ENCODE data around the gene NTM.

NTM gene

DNA sequence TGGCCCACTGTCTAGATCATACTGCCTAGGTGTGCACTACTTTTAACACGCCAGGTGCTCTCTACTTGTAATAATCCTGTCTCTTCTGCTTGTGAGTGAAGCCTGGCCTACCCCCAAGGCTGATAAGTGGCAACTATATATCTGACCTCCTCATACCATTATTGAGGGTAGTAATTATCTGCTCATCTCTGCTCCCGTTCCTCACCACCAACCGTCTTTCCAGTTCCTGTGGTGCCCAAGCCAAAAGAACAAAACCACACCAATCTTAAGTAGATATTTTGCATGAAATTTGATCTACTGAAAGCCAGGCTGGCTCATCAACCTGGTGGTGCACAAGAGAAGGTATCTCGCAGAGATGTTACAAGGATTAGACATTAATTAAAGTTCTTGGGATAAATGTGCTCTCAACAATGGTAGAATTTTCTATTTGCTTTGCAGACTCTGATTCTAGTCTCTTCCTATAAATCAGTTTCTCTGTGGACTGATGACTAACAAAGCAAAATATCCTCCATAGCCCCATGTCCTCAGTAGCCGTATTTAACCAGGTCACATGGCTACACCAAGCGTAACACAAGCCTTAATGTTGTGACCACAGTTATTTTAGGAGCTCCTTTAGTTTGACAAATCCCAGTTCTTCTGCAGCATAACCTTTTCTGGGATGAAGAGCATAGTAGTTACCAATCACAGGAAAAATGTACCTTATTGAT lies 267.2 kb downstream of the NTM start:
- TF ChIP-seq, protein P1, sequence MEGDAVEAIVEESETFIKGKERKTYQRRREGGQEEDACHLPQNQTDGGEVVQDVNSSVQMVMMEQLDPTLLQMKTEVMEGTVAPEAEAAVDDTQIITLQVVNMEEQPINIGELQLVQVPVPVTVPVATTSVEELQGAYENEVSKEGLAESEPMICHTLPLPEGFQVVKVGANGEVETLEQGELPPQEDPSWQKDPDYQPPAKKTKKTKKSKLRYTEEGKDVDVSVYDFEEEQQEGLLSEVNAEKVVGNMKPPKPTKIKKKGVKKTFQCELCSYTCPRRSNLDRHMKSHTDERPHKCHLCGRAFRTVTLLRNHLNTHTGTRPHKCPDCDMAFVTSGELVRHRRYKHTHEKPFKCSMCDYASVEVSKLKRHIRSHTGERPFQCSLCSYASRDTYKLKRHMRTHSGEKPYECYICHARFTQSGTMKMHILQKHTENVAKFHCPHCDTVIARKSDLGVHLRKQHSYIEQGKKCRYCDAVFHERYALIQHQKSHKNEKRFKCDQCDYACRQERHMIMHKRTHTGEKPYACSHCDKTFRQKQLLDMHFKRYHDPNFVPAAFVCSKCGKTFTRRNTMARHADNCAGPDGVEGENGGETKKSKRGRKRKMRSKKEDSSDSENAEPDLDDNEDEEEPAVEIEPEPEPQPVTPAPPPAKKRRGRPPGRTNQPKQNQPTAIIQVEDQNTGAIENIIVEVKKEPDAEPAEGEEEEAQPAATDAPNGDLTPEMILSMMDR (IDR thresholded peaks at IDR 0.05; ENCODE audit: borderline replicate concordance, insufficient read depth, low read depth, low read length) = no peak
- H3K4me3 ChIP-seq (ENCODE audit: low read depth, low read length) = no peak overlapping the region

DNA sequence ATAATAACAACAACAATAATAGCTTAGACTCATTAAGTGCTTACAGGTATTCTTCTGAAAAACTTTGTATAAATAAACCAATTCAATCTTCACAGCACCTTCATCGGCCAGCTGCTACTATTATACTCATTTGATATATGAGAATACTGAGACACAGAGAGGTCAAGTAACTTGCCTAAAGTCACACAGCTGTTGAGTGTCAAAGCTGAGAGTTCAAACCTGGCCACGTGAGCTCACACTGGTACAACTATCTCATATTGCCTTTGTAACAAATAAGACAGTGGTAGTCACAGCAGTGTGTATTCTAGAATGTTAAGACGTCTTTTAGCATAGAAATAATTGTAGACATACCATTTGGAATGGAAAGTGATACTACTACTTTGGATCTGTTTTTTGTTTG lies 268.5 kb downstream of the NTM start:
- H3K4me3 ChIP-seq (ENCODE audit: low read depth, low read length) = no peak overlapping the region
- TF ChIP-seq, protein P1 (IDR thresholded peaks at IDR 0.05; ENCODE audit: borderline replicate concordance, insufficient read depth, low read depth, low read length) = no peak

DNA sequence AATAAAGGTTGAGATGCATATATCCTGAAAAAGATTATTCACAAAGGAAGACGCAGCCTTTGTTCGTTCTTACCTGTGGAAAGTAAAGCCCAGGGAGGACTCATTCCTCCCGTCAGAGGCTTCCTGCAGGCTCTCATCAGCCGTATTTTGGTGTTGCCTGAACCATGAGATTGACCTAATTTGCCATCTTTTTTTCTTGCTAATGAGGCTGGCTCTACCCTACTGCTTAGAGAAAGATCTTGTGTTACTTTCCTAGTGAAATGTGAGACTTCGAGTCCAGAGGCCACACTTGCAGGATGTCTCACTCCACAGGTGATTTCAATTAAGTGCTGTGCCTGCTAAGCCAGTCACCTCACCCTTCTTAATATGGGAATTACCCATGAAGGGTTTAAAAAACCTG lies 269.9 kb downstream of the NTM start:
- no peak overlapping the region for H3K4me3 ChIP-seq (ENCODE audit: low read depth, low read length)
- TF ChIP-seq, protein P1 (IDR thresholded peaks at IDR 0.05; ENCODE audit: borderline replicate concordance, insufficient read depth, low read depth, low read length) = no peak

DNA sequence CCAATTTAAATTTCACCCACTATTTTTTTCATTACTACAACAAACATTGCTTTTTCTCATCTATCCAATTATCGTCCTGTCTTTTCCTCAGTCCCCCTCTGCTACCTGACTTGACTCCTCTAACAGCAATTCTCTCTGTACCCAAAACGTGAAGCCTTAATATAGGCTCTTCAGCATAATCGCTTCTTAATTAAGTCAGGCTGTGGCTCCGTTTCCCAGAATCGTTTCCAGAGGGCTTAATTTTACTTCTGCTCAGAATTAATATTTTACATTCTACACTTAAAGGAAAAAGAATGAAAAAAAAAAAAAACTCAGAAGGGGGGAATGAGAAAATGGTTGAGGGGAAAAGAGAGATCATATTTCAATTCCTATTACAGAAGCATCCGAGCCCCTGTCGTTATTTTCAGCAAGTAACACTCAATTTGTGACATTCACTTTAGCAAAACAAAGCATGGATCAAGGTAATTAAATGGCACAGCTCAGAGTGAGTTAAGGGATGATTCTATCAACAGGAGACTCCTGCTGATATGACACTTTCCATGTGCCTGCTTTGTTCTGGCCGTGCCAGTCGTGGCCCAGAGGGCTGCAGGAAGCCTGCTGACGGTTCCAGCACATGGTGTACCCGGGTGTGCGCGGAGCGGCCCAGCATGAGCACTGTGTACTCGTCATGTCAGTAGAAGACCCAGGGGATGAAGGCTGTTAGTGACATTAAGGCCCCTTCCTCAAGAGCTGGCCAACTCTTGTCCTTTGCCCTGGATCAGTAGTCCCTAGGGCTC lies 272.5 kb downstream of the NTM start:
- no peak overlapping the region for H3K4me3 ChIP-seq (ENCODE audit: low read depth, low read length)
- TF ChIP-seq, protein P1 (IDR thresholded peaks at IDR 0.05; ENCODE audit: borderline replicate concordance, insufficient read depth, low read depth, low read length) = no peak

DNA sequence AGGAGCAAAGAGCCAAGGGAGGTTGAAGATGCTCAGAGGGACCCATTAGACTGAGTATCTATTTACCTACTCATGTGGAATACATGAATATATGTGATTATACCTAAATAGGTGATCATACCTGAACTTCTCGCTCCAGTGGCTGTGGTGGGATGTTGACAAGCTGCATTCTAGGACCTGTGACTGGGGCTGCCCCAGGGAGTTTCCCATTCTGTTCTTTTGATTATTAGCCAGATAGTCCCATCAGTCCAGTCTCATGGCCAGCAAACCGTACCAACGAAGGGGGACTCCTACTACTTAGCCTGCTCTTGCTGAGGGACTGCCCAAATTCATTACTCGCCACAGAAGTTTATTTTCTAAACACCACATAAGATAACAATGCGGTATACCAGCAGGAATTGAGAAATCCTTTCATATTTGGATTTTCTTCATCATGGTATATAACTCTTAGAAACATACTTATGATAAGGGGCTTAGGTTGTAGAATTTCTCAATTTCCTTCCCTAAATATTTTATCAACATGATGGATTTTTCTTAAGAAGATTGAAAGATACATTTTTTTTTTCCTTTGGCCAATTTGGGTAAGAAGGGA lies 273.9 kb downstream of the NTM start:
- H3K4me3 ChIP-seq (ENCODE audit: low read depth, low read length) = no peak overlapping the region
- TF ChIP-seq, protein P1 (IDR thresholded peaks at IDR 0.05; ENCODE audit: borderline replicate concordance, insufficient read depth, low read depth, low read length) = no peak

DNA sequence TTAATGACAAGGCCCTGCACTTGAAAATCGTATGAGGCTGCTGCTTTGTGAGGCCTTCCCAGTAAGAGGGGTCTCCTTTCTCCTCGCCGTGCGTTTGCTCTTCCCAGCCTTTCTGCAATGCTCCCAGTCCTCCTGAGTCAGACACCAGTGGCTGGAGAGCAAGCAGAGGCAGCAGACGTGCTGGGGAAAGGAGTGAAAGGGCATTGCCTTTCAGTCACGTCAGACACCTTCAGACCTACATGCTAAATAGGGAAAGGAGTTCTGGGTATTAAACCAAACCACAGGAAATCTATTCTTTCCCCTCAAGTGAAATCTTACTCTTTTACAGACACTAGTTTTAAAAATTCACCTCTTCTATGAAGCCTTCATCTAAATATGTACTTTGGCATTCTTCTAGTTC lies 274.8 kb downstream of the NTM start:
- TF ChIP-seq, protein P1 (IDR thresholded peaks at IDR 0.05; ENCODE audit: borderline replicate concordance, insufficient read depth, low read depth, low read length) = no peak
- H3K4me3 ChIP-seq (ENCODE audit: low read depth, low read length) = no peak overlapping the region

Measured in GM12875 (cell line).